H1 (cell line): ENCODE measurements around the gene GDF15. TPM values are rescaled to one million over a fixed set of nuclear protein-coding genes. Genes with fewer than 3 reads are reported as not detected.

Experiments used
- CBX8 ChIP-seq: fragments of 300-800, 300-1000 bp; sonication (generic); IDR thresholded peaks from 2 replicates; pipeline ENCODE4 v1.7.1; 2016; ENCODE audit warnings: low read depth, low read length, borderline replicate concordance
- GABPA ChIP-seq: IDR thresholded peaks from 2 replicates; pipeline ENCODE4 v1.6.1; 2011; ENCODE audit warnings: mild to moderate bottlenecking, low read length, moderate library complexity, borderline replicate concordance; ENCODE audit not compliant: insufficient read depth
- GTF2F1 ChIP-seq: IDR thresholded peaks from 2 replicates; pipeline ENCODE4 v1.6.1; 2012; ENCODE audit warnings: low read depth, low read length, improper control_type of control experiment, borderline replicate concordance
- HDAC2 ChIP-seq, 2 experiments: fragments of 300-600 bp in 1 of 2; sonication (generic) in 1 of 2; IDR thresholded peaks; 2 replicates each; pipeline ENCODE4 v1.6.1; 2011 to 2012; ENCODE audit warnings: low read depth in 2 of 2, low read length in 2 of 2, mild to moderate bottlenecking in 2 of 2, moderate library complexity in 2 of 2, borderline replicate concordance in 1 of 2, inconsistent platforms in 1 of 2
- PHF8 ChIP-seq: fragments of 200-600 bp; sonication (generic); conservative IDR thresholded peaks from 2 replicates; pipeline ENCODE4 v1.7.1; 2012; ENCODE audit warnings: low read depth, mild to moderate bottlenecking, inconsistent platforms, low read length, moderate library complexity
- POLR2A ChIP-seq, 2 experiments: IDR thresholded peaks; 1 replicate in 1 of 2; 2 replicates in 1 of 2; pipeline ENCODE4 v1.6.1; 2011; ENCODE audit warnings: low read depth in 2 of 2, low read length in 2 of 2, mild to moderate bottlenecking in 2 of 2; ENCODE audit errors: control extremely low read depth in 1 of 2
- SAP30 ChIP-seq: fragments of 300-600 bp; sonication (generic); IDR thresholded peaks from 2 replicates; pipeline ENCODE4 v1.7.1; 2012; ENCODE audit warnings: low read length, moderate library complexity, mild to moderate bottlenecking, inconsistent platforms; ENCODE audit not compliant: insufficient read depth, insufficient replicate concordance
- TAF1 ChIP-seq: IDR thresholded peaks from 2 replicates; pipeline ENCODE4 v1.6.1; 2011; ENCODE audit warnings: mild to moderate bottlenecking, low read depth, low read length
- polyA plus RNA-seq, 7 experiments: library from polyadenylated mRNA; depleted of rRNA in 3 of 7; stranded (reverse) in 5 of 7; unstranded in 2 of 7; fragments of >200 nt in 5 of 7; fragments of 200-250 nt in 2 of 7; gene quantifications; 1 replicate in 5 of 7; 2 replicates in 1 of 7; 4 replicates in 1 of 7; pipeline versions ENCODE4 v1.2.1 to v1.2.3, GENCODE V29; 2011 to 2013; ENCODE audit warnings: missing spikeins in 2 of 7, mixed read lengths in 2 of 7
- total RNA-seq: library from RNA; stranded (reverse); fragmentation: NEBNext Ultra II Directional; extraction: Animal tissue kit (Norgen Biotek cat#: 25700); gene quantifications from 2 replicates; pipeline ENCODE4 v1.2.1, GENCODE V29; 2021
- TF ChIP-seq, protein P1 (sequence below): fragments of 300-600 bp; sonication (generic); IDR thresholded peaks from 2 replicates; pipeline ENCODE4 v1.7.1; 2012; ENCODE audit warnings: low read length, moderate library complexity, mild to moderate bottlenecking, inconsistent platforms; ENCODE audit not compliant: insufficient replicate concordance

Gene GDF15
- total and polyA plus RNA-seq, 2 of the 8 experiments (the other 6 are each of a cell fraction or from before 2014, with no cell fraction given), result 4.1 to 8.5 TPM

DNA sequence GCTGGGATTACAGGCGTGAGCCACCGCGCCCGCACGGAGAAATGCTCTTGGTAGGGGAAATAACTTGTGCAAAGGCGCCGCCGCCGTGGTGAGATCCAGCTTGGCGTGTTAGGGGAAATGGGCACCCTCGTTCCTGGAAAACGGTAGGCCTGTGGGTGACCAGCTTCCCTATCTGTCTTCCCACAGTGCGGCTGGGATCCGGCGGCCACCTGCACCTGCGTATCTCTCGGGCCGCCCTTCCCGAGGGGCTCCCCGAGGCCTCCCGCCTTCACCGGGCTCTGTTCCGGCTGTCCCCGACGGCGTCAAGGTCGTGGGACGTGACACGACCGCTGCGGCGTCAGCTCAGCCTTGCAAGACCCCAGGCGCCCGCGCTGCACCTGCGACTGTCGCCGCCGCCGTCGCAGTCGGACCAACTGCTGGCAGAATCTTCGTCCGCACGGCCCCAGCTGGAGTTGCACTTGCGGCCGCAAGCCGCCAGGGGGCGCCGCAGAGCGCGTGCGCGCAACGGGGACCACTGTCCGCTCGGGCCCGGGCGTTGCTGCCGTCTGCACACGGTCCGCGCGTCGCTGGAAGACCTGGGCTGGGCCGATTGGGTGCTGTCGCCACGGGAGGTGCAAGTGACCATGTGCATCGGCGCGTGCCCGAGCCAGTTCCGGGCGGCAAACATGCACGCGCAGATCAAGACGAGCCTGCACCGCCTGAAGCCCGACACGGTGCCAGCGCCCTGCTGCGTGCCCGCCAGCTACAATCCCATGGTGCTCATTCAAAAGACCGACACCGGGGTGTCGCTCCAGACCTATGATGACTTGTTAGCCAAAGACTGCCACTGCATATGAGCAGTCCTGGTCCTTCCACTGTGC is 2.4 kb downstream of the GDF15 start (continued):
- TF ChIP-seq, protein P1, sequence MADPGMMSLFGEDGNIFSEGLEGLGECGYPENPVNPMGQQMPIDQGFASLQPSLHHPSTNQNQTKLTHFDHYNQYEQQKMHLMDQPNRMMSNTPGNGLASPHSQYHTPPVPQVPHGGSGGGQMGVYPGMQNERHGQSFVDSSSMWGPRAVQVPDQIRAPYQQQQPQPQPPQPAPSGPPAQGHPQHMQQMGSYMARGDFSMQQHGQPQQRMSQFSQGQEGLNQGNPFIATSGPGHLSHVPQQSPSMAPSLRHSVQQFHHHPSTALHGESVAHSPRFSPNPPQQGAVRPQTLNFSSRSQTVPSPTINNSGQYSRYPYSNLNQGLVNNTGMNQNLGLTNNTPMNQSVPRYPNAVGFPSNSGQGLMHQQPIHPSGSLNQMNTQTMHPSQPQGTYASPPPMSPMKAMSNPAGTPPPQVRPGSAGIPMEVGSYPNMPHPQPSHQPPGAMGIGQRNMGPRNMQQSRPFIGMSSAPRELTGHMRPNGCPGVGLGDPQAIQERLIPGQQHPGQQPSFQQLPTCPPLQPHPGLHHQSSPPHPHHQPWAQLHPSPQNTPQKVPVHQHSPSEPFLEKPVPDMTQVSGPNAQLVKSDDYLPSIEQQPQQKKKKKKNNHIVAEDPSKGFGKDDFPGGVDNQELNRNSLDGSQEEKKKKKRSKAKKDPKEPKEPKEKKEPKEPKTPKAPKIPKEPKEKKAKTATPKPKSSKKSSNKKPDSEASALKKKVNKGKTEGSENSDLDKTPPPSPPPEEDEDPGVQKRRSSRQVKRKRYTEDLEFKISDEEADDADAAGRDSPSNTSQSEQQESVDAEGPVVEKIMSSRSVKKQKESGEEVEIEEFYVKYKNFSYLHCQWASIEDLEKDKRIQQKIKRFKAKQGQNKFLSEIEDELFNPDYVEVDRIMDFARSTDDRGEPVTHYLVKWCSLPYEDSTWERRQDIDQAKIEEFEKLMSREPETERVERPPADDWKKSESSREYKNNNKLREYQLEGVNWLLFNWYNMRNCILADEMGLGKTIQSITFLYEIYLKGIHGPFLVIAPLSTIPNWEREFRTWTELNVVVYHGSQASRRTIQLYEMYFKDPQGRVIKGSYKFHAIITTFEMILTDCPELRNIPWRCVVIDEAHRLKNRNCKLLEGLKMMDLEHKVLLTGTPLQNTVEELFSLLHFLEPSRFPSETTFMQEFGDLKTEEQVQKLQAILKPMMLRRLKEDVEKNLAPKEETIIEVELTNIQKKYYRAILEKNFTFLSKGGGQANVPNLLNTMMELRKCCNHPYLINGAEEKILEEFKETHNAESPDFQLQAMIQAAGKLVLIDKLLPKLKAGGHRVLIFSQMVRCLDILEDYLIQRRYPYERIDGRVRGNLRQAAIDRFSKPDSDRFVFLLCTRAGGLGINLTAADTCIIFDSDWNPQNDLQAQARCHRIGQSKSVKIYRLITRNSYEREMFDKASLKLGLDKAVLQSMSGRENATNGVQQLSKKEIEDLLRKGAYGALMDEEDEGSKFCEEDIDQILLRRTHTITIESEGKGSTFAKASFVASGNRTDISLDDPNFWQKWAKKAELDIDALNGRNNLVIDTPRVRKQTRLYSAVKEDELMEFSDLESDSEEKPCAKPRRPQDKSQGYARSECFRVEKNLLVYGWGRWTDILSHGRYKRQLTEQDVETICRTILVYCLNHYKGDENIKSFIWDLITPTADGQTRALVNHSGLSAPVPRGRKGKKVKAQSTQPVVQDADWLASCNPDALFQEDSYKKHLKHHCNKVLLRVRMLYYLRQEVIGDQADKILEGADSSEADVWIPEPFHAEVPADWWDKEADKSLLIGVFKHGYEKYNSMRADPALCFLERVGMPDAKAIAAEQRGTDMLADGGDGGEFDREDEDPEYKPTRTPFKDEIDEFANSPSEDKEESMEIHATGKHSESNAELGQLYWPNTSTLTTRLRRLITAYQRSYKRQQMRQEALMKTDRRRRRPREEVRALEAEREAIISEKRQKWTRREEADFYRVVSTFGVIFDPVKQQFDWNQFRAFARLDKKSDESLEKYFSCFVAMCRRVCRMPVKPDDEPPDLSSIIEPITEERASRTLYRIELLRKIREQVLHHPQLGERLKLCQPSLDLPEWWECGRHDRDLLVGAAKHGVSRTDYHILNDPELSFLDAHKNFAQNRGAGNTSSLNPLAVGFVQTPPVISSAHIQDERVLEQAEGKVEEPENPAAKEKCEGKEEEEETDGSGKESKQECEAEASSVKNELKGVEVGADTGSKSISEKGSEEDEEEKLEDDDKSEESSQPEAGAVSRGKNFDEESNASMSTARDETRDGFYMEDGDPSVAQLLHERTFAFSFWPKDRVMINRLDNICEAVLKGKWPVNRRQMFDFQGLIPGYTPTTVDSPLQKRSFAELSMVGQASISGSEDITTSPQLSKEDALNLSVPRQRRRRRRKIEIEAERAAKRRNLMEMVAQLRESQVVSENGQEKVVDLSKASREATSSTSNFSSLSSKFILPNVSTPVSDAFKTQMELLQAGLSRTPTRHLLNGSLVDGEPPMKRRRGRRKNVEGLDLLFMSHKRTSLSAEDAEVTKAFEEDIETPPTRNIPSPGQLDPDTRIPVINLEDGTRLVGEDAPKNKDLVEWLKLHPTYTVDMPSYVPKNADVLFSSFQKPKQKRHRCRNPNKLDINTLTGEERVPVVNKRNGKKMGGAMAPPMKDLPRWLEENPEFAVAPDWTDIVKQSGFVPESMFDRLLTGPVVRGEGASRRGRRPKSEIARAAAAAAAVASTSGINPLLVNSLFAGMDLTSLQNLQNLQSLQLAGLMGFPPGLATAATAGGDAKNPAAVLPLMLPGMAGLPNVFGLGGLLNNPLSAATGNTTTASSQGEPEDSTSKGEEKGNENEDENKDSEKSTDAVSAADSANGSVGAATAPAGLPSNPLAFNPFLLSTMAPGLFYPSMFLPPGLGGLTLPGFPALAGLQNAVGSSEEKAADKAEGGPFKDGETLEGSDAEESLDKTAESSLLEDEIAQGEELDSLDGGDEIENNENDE, result no peak
- TF ChIP-seq POLR2A (IDR thresholded peaks at IDR 0.05; ENCODE audit: control extremely low read depth in 1 of 2, low read depth in 2 of 2, low read length in 2 of 2) (no peak), HDAC2 (IDR thresholded peaks at IDR 0.05; ENCODE audit: borderline replicate concordance in 1 of 2, low read depth in 2 of 2, low read length in 2 of 2) (no peak), SAP30 (no peak), CBX8 (no peak), PHF8 (no peak), GABPA (peak; percentile 80; the same call in 1 of the 2 replicates), GTF2F1 (no peak), TAF1 (no peak)
